ENCODE measurements around the gene F2RL3. TPM values are rescaled to one million over a fixed set of nuclear protein-coding genes. Genes with fewer than 3 reads are reported as not detected.

F2RL3 gene
- total and polyA plus RNA-seq, 9 of the 15 experiments (the other 6 are each of a cell fraction or from before 2014, with no cell fraction given) = 1.4 to 27.6 (median 11.9) TPM

DNA sequence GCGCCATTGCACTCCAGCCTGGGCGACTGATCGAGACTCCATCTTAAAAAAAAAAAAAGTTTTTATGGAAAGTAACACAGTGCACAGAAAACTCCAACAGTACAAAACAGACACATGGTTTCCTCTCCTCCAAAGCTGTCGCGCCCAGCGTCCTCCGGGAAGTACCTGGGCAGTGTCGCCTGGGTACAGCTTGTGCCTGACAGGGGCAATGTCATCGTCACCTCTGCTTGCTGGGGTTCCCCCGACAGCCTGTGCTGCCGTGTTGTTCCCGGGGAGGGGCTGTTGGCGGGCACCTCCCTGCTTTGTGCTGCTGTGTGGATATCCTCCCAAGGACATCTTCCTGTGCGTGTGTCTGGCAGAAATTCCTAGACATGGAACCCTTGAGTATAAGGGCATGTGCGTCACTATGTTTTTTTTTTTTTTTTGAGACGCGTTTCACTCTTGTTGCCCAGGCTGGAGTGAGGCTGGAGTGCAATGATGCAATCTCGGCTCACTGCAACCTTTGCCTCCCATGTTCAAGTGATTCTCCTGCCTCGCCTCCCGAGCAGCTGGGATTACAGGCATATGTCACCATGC lies 2.4 kb upstream of the F2RL3 start:
- Histone ChIP-seq H3K4me3 (no peak overlapping the region), H3K4me1 (replicated peaks in 1 of 2; ENCODE audit: control insufficient read depth in 2 of 2, insufficient read depth in 2 of 2, low read length in 2 of 2) (peaks cover 30 to 50% of the 10 kb centered on the region in 2 experiments), H3K4me2 (ENCODE audit: insufficient read depth, low read length) (no peak overlapping the region), H2AFZ (ENCODE audit: low read depth, low read length) (peak overlapping the region; percentile 53; the same call in 1 of the 2 replicates), H3K27ac (ENCODE audit: extremely low read depth, low read depth, low read length) (peak overlapping the region; percentile 100), H3K9me3 (replicated peaks; ENCODE audit: control insufficient read depth, insufficient read depth, low read depth, low read length) (peaks cover 13% of the 10 kb centered on the region), H3K79me2 (ENCODE audit: control insufficient read depth, insufficient read depth, low read length) (peaks cover 30% of the 10 kb centered on the region), H3K36me3 (ENCODE audit: control insufficient read depth, insufficient read depth, low read length) (peaks cover 11% of the 10 kb centered on the region; the same call in 2 of the 3 replicates), H3K9ac (ENCODE audit: insufficient read depth in 1 of 2, low read depth in 2 of 2, low read length in 2 of 2) (peak overlapping the region; percentile 18 to 80; a peak in 3 of 4 replicates), H4K20me1 (replicated peaks; ENCODE audit: control insufficient read depth, insufficient read depth, low read length) (no peaks in the 10 kb centered on the region), H3K27me3 (ENCODE audit: control insufficient read depth in 2 of 2, insufficient read depth in 2 of 2, low read length in 2 of 2) (no peaks in the 10 kb centered on the region), H3K9me1 (ENCODE audit: control insufficient read depth, insufficient read depth, low read length) (no peaks in the 10 kb centered on the region)
- intact Hi-C loops (cut with micrococcal nuclease) (no loop called here), in situ Hi-C loops (cut with MboI) (no loop called here)
- ATAC-seq (no peak), FAIRE-seq (no peak), DNase-seq (ENCODE audit: extremely low read depth in 1 of 4, low spot score in 3 of 4) (peak in 1 of 4 experiments; percentile 35)
- CTCF ChIA-PET (ENCODE audit: low intra/inter-chr PET ratio) = no interaction called here
- 70% methylated on average over 16 of the region's 20 CpGs for WGBS (ENCODE audit: insufficient coverage, low coverage, missing lambda C conversion rate)
- no TSS peak for BruUV-seq (replicated peaks)
- POLR2A ChIA-PET = interaction anchor here (0.7 to 2.0 kb wide), 3 partner anchors 8 to 1758 kb away, joined by 3 to 5 read pairs (median 5); no protein-coding TSS in a partner anchor
- TF ChIP-seq ZNF589 (CRISPR knock-in tag; IDR thresholded peaks at IDR 0.05; ENCODE audit: low read depth) = peak; percentile 72
- TF ChIP-seq PHTF2 (CRISPR knock-in tag; IDR thresholded peaks at IDR 0.05) = no peak
- TF ChIP-seq NBN (IDR thresholded peaks at IDR 0.05; ENCODE audit: low read depth) = no peak
- TF ChIP-seq CREM (IDR thresholded peaks at IDR 0.05; ENCODE audit: low read depth) = no peak
- TF ChIP-seq, protein P1, sequence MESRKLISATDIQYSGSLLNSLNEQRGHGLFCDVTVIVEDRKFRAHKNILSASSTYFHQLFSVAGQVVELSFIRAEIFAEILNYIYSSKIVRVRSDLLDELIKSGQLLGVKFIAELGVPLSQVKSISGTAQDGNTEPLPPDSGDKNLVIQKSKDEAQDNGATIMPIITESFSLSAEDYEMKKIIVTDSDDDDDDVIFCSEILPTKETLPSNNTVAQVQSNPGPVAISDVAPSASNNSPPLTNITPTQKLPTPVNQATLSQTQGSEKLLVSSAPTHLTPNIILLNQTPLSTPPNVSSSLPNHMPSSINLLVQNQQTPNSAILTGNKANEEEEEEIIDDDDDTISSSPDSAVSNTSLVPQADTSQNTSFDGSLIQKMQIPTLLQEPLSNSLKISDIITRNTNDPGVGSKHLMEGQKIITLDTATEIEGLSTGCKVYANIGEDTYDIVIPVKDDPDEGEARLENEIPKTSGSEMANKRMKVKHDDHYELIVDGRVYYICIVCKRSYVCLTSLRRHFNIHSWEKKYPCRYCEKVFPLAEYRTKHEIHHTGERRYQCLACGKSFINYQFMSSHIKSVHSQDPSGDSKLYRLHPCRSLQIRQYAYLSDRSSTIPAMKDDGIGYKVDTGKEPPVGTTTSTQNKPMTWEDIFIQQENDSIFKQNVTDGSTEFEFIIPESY (CRISPR knock-in tag; IDR thresholded peaks at IDR 0.05) = peak; percentile 34; the same call in 1 of the 2 replicates
- TF ChIP-seq, protein P2, sequence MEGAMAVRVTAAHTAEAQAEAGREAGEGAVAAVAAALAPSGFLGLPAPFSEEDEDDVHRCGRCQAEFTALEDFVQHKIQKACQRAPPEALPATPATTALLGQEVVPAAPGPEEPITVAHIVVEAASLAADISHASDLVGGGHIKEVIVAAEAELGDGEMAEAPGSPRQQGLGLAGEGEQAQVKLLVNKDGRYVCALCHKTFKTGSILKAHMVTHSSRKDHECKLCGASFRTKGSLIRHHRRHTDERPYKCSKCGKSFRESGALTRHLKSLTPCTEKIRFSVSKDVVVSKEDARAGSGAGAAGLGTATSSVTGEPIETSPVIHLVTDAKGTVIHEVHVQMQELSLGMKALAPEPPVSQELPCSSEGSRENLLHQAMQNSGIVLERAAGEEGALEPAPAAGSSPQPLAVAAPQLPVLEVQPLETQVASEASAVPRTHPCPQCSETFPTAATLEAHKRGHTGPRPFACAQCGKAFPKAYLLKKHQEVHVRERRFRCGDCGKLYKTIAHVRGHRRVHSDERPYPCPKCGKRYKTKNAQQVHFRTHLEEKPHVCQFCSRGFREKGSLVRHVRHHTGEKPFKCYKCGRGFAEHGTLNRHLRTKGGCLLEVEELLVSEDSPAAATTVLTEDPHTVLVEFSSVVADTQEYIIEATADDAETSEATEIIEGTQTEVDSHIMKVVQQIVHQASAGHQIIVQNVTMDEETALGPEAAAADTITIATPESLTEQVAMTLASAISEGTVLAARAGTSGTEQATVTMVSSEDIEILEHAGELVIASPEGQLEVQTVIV (CRISPR knock-in tag; IDR thresholded peaks at IDR 0.05; ENCODE audit: borderline replicate concordance) = no peak
- TF ChIP-seq ZNF347 (CRISPR knock-in tag; IDR thresholded peaks at IDR 0.05; ENCODE audit: low read depth) = no peak
- TF ChIP-seq HDAC8 (tag; IDR thresholded peaks at IDR 0.05) = 0 out of 2 replicates have a peak, but pooled peaks have one; percentile 40
- TF ChIP-seq CC2D1A (IDR thresholded peaks at IDR 0.05) = no peak
- TF ChIP-seq NR4A1 (CRISPR knock-in tag; IDR thresholded peaks at IDR 0.05) = no peak
- TF ChIP-seq NR4A1 (tag; IDR thresholded peaks at IDR 0.05) = peak; percentile 31; the same call in 1 of the 2 replicates
- no peak for TF ChIP-seq CBFA2T2 (conservative IDR thresholded peaks at IDR 0.05)
- peak; percentile 58; the same call in 1 of the 2 replicates for TF ChIP-seq CEBPB (tag; IDR thresholded peaks at IDR 0.05)
- TF ChIP-seq ADNP (tag; IDR thresholded peaks at IDR 0.05) = peak; percentile 59
- TF ChIP-seq, protein P3, sequence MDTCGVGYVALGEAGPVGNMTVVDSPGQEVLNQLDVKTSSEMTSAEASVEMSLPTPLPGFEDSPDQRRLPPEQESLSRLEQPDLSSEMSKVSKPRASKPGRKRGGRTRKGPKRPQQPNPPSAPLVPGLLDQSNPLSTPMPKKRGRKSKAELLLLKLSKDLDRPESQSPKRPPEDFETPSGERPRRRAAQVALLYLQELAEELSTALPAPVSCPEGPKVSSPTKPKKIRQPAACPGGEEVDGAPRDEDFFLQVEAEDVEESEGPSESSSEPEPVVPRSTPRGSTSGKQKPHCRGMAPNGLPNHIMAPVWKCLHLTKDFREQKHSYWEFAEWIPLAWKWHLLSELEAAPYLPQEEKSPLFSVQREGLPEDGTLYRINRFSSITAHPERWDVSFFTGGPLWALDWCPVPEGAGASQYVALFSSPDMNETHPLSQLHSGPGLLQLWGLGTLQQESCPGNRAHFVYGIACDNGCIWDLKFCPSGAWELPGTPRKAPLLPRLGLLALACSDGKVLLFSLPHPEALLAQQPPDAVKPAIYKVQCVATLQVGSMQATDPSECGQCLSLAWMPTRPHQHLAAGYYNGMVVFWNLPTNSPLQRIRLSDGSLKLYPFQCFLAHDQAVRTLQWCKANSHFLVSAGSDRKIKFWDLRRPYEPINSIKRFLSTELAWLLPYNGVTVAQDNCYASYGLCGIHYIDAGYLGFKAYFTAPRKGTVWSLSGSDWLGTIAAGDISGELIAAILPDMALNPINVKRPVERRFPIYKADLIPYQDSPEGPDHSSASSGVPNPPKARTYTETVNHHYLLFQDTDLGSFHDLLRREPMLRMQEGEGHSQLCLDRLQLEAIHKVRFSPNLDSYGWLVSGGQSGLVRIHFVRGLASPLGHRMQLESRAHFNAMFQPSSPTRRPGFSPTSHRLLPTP (IDR thresholded peaks at IDR 0.05; ENCODE audit: borderline replicate concordance, extremely low read depth, insufficient read length) = no peak
- no peak for TF ChIP-seq NFE2 (IDR thresholded peaks at IDR 0.05; ENCODE audit: low read depth)
